GM20000 (cell line): ENCODE data around the gene SPP1.

ENCODE experiments used
- DNase-seq: peaks from one replicate; pipeline ENCODE4 v3.0.0; 2012; ENCODE audit warnings: low spot score
- TF ChIP-seq, protein P1 (sequence below): IDR thresholded peaks from 2 replicates; pipeline ENCODE4 v1.5.1; 2012; ENCODE audit warnings: mild to moderate bottlenecking, control low read depth; ENCODE audit errors: extremely low read depth, missing control alignments

The SPP1 gene

DNA sequence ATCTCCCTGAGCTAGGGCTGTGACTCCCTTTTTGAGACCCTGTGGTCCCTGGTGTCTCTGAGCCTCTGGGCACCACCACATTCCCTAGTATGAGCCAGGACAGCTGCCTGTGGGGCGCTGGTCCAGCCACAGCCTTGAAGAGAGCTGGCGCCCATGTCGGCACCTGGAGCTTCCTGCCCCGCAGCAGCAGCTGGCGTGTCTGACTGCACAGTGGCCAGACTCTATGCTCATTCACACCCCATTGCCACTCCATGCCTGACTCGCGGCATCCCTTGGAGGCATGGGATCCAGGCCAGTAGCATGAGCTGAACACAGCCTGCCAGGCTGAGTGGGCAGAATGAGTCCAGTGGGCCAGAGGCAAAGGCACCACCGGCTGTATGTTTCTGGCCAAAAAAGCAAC is 8.3 kb upstream of the SPP1 start:
- TF ChIP-seq, protein P1, sequence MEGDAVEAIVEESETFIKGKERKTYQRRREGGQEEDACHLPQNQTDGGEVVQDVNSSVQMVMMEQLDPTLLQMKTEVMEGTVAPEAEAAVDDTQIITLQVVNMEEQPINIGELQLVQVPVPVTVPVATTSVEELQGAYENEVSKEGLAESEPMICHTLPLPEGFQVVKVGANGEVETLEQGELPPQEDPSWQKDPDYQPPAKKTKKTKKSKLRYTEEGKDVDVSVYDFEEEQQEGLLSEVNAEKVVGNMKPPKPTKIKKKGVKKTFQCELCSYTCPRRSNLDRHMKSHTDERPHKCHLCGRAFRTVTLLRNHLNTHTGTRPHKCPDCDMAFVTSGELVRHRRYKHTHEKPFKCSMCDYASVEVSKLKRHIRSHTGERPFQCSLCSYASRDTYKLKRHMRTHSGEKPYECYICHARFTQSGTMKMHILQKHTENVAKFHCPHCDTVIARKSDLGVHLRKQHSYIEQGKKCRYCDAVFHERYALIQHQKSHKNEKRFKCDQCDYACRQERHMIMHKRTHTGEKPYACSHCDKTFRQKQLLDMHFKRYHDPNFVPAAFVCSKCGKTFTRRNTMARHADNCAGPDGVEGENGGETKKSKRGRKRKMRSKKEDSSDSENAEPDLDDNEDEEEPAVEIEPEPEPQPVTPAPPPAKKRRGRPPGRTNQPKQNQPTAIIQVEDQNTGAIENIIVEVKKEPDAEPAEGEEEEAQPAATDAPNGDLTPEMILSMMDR = no peak
- no peak for DNase-seq

DNA sequence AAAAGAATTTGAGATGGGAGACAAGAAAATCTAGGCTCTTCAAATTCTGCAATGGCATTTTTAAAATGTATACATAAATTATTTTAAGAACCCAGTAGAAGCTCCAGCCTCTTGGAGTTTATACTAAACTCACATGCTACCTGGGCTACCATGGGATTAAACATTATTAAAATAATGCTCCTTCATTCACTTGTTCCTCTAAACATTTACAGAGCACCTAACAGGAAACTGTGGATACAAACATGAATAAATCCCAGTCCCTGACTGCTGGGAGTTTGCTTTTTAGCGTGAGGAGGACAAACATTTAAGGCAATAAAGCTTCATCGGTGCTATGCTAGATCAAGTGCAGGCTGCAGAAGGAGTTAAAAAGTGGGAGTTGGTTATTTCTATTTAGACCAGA is 5.4 kb upstream of the SPP1 start:
- TF ChIP-seq, protein P1 = no peak
- DNase-seq = no peak

DNA sequence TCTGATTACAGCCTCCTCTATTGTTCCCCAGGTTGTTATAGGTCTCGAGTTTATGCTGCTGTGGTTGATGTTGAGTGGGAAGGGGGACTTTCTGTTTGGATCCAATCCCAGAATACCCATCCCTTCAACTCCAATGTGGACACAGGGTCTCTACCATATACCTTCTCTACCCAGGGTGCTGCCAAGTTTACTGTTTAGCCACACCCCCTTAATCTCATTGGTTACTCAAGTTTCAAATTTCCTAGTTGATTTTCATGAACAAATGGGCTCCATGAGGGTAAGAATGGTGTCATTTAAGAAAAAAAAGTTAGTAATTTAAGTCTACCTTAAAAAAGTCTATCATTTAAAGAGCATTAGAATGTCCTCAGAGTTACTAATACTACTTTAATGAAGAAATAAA is 3.6 kb upstream of the SPP1 start:
- DNase-seq = no peak

DNA sequence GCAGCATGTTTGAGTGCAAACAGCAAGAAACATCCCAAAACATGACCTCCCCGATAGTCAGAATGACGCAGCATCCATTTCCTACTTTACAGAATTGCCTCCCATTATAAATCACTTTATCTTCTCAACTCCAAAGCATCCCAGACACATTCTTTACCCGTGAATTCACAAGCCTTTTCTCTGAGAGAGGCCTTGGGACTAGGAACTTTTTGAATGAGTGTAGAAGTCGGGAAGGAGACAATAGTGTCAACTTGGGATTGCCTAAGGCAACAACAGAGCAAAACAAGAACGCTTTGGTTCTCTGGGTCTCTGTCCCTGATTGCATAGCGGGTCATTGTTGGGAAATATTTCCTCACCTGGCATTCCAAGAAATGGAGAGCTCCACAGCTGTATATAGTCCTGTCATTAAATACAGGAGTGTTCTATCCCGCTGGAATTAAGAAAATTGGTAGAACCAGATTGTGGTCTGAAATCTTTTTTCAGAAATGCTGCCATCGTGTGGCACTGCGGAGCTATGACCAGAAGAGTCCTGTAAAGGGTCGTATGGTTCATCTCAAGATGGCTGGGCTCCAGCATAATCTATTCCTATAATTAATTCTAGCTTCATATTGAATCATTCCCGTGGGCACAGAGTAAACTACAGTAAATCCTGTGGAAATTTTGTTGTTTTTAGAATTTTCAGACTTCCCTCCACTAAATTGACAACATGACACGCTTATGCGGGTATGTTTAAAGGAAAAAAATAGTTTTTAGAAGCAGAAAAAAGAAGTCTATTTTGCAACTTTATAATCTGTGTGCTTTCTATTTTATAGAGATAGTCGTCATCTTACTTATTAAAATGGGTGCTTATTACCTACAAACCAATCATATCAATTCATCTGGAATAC is 2.0 kb upstream of the SPP1 start:
- TF ChIP-seq, protein P1 = peak; percentile 45
- peak; percentile 49 for DNase-seq

More for the DNA sequence above, 3.6 kb upstream of the SPP1 start:
- TF ChIP-seq, protein P1 = no peak

DNA sequence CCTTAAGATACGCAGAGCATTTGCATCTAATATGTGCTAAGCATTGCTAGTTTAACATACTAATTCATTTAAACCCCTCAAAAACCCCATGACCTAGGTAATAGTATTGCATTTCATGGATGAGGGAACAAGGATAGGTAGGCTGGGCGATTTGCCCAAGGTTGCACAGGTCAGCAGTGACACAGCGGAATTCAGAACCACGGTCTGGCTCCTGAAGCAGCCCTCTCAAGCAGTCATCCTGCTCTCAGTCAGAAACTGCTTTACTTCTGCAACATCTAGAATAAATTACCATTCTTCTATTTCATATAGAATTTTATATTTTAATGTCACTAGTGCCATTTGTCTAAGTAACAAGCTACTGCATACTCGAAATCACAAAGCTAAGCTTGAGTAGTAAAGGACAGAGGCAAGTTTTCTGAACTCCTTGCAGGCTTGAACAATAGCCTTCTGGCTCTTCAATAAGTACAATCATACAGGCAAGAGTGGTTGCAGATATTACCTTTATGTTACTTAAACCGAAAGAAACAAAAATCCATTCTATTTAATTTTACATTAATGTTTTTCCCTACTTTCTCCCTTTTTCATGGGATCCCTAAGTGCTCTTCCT is 555 bp upstream of the SPP1 start:
- TF ChIP-seq, protein P1 = no peak
- no peak for DNase-seq

DNA sequence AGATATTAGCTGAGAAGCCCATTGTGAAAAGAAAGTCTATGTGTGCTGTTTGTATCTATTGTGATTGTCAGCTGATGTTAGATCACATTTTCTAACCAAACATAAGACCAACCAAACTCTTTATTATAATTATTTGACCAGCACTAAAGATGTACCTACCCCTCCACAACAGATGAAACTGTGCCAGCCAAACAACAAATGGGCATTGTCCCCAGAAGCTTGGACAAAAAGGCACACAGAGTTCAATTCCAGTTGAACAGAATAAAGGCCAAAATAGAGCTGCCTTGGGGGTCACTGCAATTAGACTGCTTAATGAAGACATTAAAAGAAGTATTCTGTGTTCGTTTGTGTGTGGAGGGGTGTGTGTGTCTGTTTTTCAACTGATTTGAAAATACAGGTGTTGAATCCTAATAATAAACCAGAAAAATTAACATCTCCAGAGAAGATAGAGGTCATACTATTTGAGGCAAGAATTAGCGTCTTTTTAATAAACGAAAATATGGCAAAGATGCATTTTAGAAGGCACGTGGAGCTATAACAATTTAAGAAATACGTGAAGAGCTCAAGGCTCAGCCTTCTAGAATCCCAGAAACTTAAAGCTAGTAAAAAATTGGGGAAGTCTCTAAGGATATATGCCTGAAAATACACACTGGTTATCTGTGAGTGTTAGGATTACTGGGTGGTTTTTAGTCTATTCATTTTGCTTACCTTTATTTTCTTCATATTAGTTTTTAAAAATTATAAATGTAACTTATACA is 2.2 kb downstream of the SPP1 start:
- TF ChIP-seq, protein P1 = no peak

DNA sequence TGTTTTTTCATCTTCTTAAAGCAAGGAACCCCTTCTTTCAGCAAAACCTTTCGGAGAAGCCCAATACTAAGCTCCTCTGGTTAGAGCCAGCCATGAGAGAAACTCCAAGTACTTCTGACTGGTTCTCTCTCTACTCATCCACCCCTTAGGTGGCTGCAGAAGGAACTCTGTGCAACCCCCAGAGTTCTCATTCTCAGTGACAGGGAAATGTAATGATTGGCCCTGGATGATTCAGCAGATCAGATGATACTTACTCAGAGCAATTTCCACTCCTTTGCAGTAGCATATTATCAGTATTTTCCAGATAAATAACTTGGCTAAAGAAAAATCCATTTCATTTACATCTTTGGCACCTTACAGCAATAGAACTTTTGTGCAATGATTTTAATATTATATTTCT is 3.2 kb downstream of the SPP1 start:
- TF ChIP-seq, protein P1 = no peak
- DNase-seq = no peak

More for the DNA sequence above, 2.2 kb downstream of the SPP1 start:
- DNase-seq = no peak
